PC-3 (cell line): ENCODE data around the gene CEP63. TPM values are rescaled to one million over a fixed set of nuclear protein-coding genes. Genes with fewer than 3 reads are reported as not detected.
A peak's percentile ranks its signal among the peaks of the same experiment; 100 is the strongest.

Source experiments
- ATAC-seq: fragments of 200-7000 bp; cut with Tn5 transposase; 2 replicates; pipeline ENCODE4 v1.9.1; 2020; ENCODE audit warnings: mild to moderate bottlenecking, moderate library complexity
- BruUV-seq: library from RNA; stranded (reverse); fragments of 400-500 nt; replicated peaks from 2 replicates; lab custom pipeline; 2021; lab: Mats Ljungman, UMichigan
- CTCF ChIA-PET: fragments of 300-600 bp; sonication (Branson Sonifier 250); formaldehyde crosslinking; loops from one replicate; lab custom pipeline; 2022; ENCODE audit warnings: antibody characterized with exemption; lab: Charles Lee
- POLR2A ChIA-PET: fragments of 300-600 bp; sonication (Branson Sonifier 250); formaldehyde crosslinking; loops from one replicate; lab custom pipeline; 2022; ENCODE audit warnings: antibody characterized with exemption; ENCODE audit not compliant: unreplicated experiment; lab: Charles Lee
- DNase-seq: peaks from one replicate; pipeline ENCODE4 v3.0.0-alpha.2; 2015
- H2AFZ ChIP-seq: fragments of 300-600 bp; sonication (generic); 2 replicates; pipeline ENCODE4 v1.6.0; 2016; ENCODE audit warnings: antibody characterized with exemption, low read length
- H3F3A ChIP-seq: fragments of 300-600 bp; sonication (generic); one replicate; pipeline ENCODE4 v1.6.0; 2017; ENCODE audit warnings: antibody characterized with exemption, low read length, control low read depth, mild to moderate bottlenecking; ENCODE audit not compliant: unreplicated experiment
- H3K27ac ChIP-seq: fragments of 300-600 bp; sonication (generic); 2 replicates; pipeline ENCODE4 v1.5.1; 2016; ENCODE audit warnings: mild to moderate bottlenecking, low read length
- H3K27me3 ChIP-seq: fragments of 300-600 bp; sonication (generic); 2 replicates; pipeline ENCODE4 v1.6.1; 2016; ENCODE audit warnings: low read length, mixed read lengths
- H3K36me3 ChIP-seq: fragments of 300-600 bp; sonication (generic); 2 replicates; pipeline ENCODE4 v1.6.1; 2016; ENCODE audit warnings: low read depth, mixed run types, low read length, mixed read lengths
- H3K4me1 ChIP-seq: fragments of 300-600 bp; sonication (generic); 2 replicates; pipeline ENCODE4 v1.5.1; 2016; ENCODE audit warnings: low read length; ENCODE audit not compliant: insufficient read depth
- H3K4me2 ChIP-seq: fragments of 300-600 bp; sonication (generic); 2 replicates; pipeline ENCODE4 v1.6.0; 2016; ENCODE audit warnings: low read length
- H3K4me3 ChIP-seq: fragments of 300-600 bp; sonication (generic); 2 replicates; pipeline ENCODE4 v1.5.1; 2016; ENCODE audit warnings: mild to moderate bottlenecking, low read length, mixed read lengths
- H3K79me2 ChIP-seq: fragments of 300-600 bp; sonication (generic); 2 replicates; pipeline ENCODE4 v1.6.1; 2017; ENCODE audit warnings: low read length, mixed read lengths
- H3K9ac ChIP-seq: fragments of 300-600 bp; sonication (generic); 2 replicates; pipeline ENCODE4 v1.6.0; 2016; ENCODE audit warnings: mild to moderate bottlenecking, low read length
- H3K9me2 ChIP-seq: fragments of 300-600 bp; sonication (generic); replicated peaks from 2 replicates; pipeline ENCODE4 v1.6.1; 2016; ENCODE audit warnings: mixed run types, low read length, mixed read lengths
- H3K9me3 ChIP-seq: fragments of 300-600 bp; sonication (generic); 2 replicates; pipeline ENCODE4 v1.6.1; 2016; ENCODE audit warnings: low read length, mixed read lengths
- H4K20me1 ChIP-seq: fragments of 300-600 bp; sonication (generic); 2 replicates; pipeline ENCODE4 v1.6.1; 2016; ENCODE audit warnings: low read length, mixed read lengths
- CTCF ChIP-seq: fragments of 300-600 bp; sonication (generic); conservative IDR thresholded peaks from 2 replicates; pipeline ENCODE4 v1.5.1; 2017; ENCODE audit warnings: antibody characterized with exemption, low read depth, mild to moderate bottlenecking, low read length
- EZH2 ChIP-seq: fragments of 300-600 bp; sonication (generic); IDR thresholded peaks from one replicate; pipeline ENCODE4 v1.6.1; 2017; ENCODE audit warnings: antibody characterized with exemption, mild to moderate bottlenecking, low read length; ENCODE audit not compliant: unreplicated experiment
- EZH2phosphoT487 ChIP-seq: fragments of 300-600 bp; sonication (generic); IDR thresholded peaks from 2 replicates; pipeline ENCODE4 v1.6.1; 2018; ENCODE audit warnings: mild to moderate bottlenecking, antibody characterized with exemption, low read length, borderline replicate concordance
- intact Hi-C: fragments of 100-400 bp; cut with micrococcal nuclease; formaldehyde crosslinking; loops from 2 replicates; pipeline ENCODE4 v1.9.0; 2023
- total RNA-seq: library from RNA; depleted of rRNA; stranded (reverse); fragments of >200 nt; gene quantifications from 2 replicates; pipeline ENCODE4 v1.2.3, GENCODE V29; 2014

Gene CEP63
- total RNA-seq, 1 experiment from 2014 or later: 15.4 TPM

GRCh38 chr3:134601539-134602439 lies 115.9 kb downstream of the CEP63 start:
- CTCF ChIA-PET: no interaction called here
- Histone ChIP-seq H3K4me1 (peaks cover 8% of the 10 kb centered on the region), H3K36me3 (no peaks in the 10 kb centered on the region), H2AFZ (no peak overlapping the region), H3K4me2 (0 out of 2 replicates have a peak overlapping the region, but pooled peaks have one; percentile 60), H3K9ac (no peak overlapping the region), H3K27ac (no peak overlapping the region), H3K4me3 (no peak overlapping the region), H3K27me3 (no peaks in the 10 kb centered on the region), H3K79me2 (no peaks in the 10 kb centered on the region), H3F3A (no peaks in the 10 kb centered on the region), H3K9me2 (no peaks in the 10 kb centered on the region), H4K20me1 (no peaks in the 10 kb centered on the region), H3K9me3 (no peaks in the 10 kb centered on the region)
- no peak for TF ChIP-seq EZH2phosphoT487
- no peak for TF ChIP-seq CTCF
- TF ChIP-seq EZH2: no peak
- ATAC-seq (no peak), DNase-seq (no peak)
- no TSS peak for BruUV-seq
- POLR2A ChIA-PET: no interaction called here
- intact Hi-C loops: loop anchor here (2.0 to 5.0 kb wide), 2 partner anchors 39 to 156 kb away; no protein-coding TSS in a partner anchor

DNA sequence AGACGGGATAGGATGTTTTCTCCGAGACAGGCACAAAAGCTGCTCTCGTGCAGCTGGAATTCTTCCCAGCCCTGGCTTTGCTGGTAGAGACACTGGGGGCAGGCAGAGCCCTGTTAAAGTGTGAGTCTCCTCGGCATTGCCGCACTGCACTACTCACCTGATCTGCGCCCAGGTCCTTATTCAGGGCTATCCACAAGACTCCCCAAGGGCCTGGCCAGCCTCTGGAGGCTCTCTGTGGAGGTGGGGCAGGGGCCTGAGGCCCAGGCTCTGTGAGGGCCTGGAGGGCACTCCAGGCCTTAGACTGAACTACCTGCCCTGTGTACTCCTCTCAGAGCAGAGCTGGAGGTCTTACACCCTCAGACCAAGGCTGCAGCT lies 116.6 kb downstream of the CEP63 start:
- H3K9ac ChIP-seq: no peak overlapping the region
- BruUV-seq: no TSS peak
- DNase-seq (no peak), ATAC-seq (no peak)
- H3K27me3 ChIP-seq: no peaks in the 10 kb centered on the region
- no peaks in the 10 kb centered on the region for H4K20me1 ChIP-seq
- H3K4me2 ChIP-seq: no peak overlapping the region
- CTCF ChIA-PET: no interaction called here
- intact Hi-C loops: loop anchor here (5.0 kb wide), 1 partner anchor 155 kb away; no protein-coding TSS in a partner anchor
- no peaks in the 10 kb centered on the region for H3K36me3 ChIP-seq
- no peaks in the 10 kb centered on the region for H3K79me2 ChIP-seq
- no peaks in the 10 kb centered on the region for H3K9me2 ChIP-seq
- no peak overlapping the region for H3K4me3 ChIP-seq
- no peaks in the 10 kb centered on the region for H3K9me3 ChIP-seq
- peaks cover 8% of the 10 kb centered on the region for H3K4me1 ChIP-seq
- H3F3A ChIP-seq: no peaks in the 10 kb centered on the region
- H2AFZ ChIP-seq: no peak overlapping the region
- no peak overlapping the region for H3K27ac ChIP-seq
- POLR2A ChIA-PET: no interaction called here
- TF ChIP-seq CTCF: no peak
- TF ChIP-seq EZH2phosphoT487: no peak
- no peak for TF ChIP-seq EZH2

DNA sequence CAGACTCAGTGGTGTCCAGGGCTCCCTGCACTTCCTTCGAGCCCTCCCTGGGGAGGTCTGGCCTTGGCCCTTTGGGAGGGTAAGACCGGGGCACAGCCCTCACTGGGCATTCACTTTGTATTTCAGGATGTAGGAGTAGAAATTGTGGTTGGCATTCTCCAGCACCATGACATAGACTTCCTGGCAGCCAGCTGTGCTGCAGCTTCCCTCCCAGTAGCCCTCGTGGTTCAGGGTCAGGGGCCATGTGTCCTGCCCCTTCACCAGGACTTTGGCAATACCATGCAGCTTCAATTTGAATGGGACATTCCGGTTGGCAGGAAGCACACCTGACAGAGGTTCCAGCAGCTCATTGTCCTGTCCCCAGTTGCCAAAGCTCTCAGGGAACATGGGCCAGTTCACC lies 117.6 kb downstream of the CEP63 start:
- Histone ChIP-seq H3K4me2 (no peak overlapping the region), H3K79me2 (no peaks in the 10 kb centered on the region), H3K36me3 (no peaks in the 10 kb centered on the region), H3K27me3 (no peaks in the 10 kb centered on the region), H4K20me1 (no peaks in the 10 kb centered on the region), H3K9me3 (no peaks in the 10 kb centered on the region), H3K4me1 (peaks cover 8% of the 10 kb centered on the region), H3F3A (no peaks in the 10 kb centered on the region), H2AFZ (no peak overlapping the region), H3K9ac (no peak overlapping the region), H3K9me2 (no peaks in the 10 kb centered on the region), H3K27ac (no peak overlapping the region), H3K4me3 (no peak overlapping the region)
- BruUV-seq: no TSS peak
- no peak for ATAC-seq
- intact Hi-C loops: loop anchor here (5.0 kb wide), 1 partner anchor 154 kb away; no protein-coding TSS in a partner anchor
- TF ChIP-seq EZH2phosphoT487 (no peak), CTCF (no peak), EZH2 (no peak)
- ChIA-PET POLR2A (no interaction called here), CTCF (no interaction called here)
- no peak for DNase-seq
